NCI-H226 (cell line): Measurements from ENCODE around the gene TMEM209.
"Not testable (repeated sequence)": the region's sequence is repeated elsewhere in the genome, so short reads cannot be mapped to it uniquely, and the experiment has no call there.

Source experiments
- DNase-seq: peaks from one replicate; pipeline ENCODE4 v3.0.0-alpha.2; 2015

Gene TMEM209

GRCh38 chr7:130157700-130158099 lies 47.5 kb downstream of the TMEM209 start:
- no peak for DNase-seq

DNA sequence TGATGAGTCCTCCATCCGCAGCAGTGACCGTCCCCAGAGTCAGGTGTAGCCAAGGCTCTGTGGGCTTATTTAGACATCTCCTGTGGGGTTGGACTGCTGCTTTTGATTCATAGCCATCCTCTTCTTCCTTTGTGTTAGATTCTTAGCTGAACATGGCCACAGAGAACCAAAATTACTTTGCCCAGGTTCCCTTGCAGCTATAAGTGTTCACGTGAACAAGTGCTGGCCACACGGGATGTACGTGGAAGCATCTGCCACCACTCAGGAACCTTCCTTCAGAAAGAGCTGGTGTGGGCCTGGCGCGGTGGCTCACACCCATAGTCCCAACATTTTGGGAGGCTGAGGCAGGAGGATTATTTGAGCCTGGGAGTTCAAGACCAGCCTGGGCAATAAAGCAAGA lies 49.1 kb downstream of the TMEM209 start:
- no peak for DNase-seq

DNA sequence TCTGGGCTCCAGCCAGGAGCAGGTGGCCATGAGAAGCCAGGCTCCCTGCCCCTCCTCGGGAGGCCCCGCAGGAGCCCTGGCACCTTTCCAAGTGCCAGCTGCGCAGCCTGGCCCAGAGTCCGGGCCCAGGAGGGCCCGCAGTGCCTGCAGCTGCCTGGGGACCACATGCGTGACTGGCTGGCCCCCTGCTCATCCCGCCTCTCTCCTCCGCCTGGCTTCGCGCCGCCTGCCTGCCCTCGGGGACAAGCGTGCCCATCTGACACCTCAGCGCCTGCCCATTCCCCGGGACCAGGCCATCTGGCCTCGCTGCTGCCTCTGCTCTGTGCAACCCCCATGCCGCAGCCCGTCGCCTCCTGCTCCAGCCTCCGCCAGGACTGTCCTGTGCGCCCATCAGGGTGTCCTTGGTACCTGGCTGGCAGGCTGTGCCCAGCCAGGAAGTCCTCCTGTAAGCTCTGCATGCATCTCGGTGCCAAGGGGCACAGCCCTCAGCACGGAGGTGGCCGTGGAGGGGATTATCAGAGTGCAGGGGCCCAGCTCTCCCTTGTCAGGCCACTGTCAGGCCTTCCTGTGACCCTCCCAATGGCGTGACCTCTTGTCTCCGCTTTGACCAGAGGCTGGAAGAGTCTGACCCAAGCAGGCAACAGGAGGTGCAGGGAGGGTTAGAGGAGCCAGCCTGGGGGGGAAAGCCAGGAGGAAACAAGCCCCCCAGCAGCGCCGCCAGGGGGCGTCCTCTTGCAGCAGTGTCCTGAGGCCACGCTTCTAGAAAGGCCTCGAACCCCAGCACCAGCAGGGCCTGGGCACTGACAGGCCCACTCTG lies 50.5 kb downstream of the TMEM209 start:
- DNase-seq: no peak

- no peak for DNase-seq
These were observed 51.1 kb downstream of the TMEM209 start for GRCh38 chr7:130154131-130154500.

DNA sequence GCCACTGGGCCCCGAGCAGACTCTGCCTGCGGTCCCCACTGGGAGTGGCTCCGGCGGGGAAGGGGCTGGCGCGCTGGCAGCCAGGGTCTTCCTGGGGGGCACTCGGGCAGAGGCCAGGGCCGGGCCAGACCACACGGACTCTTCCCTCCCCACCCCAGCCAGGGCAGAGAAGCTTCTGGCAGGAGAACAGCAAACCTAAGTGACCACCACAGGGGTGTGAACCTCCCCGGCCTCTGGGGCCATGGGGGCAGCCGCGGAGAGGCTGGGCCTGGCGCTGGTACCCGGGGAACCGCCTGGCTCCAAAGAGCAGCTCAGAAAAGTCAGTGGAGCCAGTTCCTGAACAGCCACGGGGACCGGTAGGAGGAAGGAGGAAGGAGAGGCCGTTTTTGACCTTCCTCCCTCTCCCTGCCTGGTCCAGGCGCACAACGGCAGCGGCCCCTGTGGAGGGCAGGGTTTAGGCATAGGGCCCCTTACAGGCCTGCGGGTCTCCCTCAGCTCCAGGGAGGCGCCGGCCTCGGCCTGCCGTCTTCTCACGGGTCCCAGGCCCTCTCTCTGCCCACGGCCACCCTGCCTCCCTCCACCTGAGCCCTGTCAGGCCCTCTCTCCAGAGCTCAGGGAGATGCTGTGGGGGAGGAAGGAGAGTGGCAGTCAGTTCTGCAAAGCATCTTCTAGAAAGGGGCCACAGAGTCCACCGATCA lies 51.8 kb downstream of the TMEM209 start:
- no peak for DNase-seq

GRCh38 chr7:130152493-130153210 lies 52.6 kb downstream of the TMEM209 start:
- no peak for DNase-seq

- DNase-seq: no peak
These were observed 53.4 kb downstream of the TMEM209 start for GRCh38 chr7:130151591-130152492.

- no peak for DNase-seq
These were observed 54.6 kb downstream of the TMEM209 start for GRCh38 chr7:130150587-130150986.

DNA sequence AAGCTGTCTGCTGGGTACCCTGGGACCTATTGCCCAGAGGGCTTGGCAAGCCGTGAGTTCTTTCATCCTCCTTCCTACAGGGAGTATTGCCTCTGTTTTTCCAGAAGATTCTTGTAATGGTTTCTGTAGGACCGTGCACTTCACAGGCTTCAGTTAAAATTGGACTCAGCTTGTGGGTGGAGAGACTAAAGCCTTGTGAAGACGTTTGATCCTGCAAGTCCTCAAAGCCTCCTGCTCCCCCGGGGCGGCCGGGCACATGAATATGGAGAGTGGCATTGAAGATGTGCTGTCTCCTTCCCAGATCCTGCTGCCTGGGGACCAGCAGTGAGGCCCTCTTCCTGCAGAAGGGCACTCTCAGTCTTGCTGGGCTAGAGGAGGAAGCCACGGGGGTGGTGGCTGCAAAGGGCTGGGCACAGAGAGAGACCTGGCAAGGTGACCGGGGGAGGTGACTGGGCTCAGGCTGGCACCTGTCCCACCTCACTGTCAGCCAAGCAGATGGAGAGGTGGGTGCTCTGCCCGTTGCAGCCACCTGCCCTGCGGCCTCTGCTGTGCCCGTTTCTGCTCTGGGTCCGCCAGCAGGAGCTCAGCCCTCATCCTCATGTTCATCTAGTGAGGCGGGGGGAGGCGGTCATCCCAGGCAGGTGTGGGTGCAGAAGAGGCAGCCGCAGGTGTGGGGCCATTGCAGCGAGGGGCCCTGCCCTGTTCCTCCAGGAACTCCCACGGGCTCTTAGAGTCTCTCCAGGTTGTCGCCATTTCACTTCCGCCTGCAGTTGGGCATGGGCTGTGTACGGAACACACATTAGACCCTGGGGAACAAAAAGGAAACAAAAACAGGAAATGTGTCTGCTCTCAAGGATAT lies 55.7 kb downstream of the TMEM209 start:
- DNase-seq: no peak

DNA sequence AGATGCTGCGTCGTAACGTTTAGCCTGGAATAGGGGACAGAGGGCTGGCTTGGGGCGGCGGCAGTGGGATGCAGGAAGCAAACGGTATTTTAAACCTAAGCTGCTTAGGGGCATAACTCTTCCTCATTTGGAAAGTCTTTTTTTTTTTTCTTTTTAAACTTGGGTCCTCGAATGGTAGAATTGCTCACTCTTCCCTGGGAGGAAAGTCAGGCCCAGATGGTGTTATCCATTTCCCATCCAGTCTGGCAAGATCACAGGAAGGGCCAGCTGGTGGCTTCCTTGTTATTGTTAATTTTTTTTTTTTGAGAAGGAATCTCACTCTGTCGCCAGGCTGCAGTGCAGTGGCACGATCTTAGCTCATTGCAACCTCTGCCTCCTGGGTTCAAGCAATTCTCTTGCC lies 56.6 kb downstream of the TMEM209 start:
- DNase-seq: no peak

- no peak for DNase-seq
These were observed 57.4 kb downstream of the TMEM209 start for GRCh38 chr7:130147710-130148325.

GRCh38 chr7:130146693-130147405 lies 58.4 kb downstream of the TMEM209 start:
- no peak for DNase-seq

DNA sequence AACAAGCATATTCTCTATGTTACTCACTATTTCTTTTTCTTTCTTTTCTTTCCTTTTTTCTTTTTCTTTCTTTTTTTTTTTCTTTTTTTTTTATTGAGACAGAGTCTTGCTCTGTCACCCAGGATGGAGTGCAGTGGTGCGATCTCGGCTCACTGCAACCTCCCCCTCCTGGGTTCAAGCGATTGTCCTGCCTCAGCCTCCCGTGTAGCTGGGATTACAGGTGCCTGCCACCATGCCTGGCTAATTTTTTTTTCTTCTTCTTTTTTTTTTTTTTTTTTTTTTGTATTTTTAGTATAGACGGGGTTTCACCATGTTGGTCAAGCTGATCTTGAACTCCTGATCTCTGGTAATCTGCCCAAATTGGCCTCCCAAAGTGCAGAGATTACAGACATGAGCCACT lies 59.1 kb downstream of the TMEM209 start:
- not testable (repeated sequence) for DNase-seq

- DNase-seq: no peak
These were observed 59.6 kb downstream of the TMEM209 start for GRCh38 chr7:130145424-130146100.

GRCh38 chr7:130144312-130145171 lies 60.7 kb downstream of the TMEM209 start:
- peak; percentile 55 for DNase-seq

DNA sequence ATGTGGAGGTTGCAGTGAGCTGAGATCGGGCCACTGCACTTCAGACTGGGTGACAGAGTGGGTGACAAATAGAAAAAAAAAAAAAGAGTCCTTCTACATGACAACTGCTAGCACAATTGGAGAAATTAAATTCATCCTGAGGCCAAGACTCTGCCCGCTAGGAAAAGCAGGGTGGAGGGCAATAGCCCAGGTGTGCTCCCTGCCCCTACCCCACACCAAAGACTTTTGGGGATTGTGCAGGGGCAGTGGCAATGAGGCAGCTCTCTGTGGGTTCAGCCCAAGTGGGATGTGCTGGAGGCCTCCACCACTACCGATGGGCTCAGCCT lies 61.3 kb downstream of the TMEM209 start:
- DNase-seq: no peak

DNA sequence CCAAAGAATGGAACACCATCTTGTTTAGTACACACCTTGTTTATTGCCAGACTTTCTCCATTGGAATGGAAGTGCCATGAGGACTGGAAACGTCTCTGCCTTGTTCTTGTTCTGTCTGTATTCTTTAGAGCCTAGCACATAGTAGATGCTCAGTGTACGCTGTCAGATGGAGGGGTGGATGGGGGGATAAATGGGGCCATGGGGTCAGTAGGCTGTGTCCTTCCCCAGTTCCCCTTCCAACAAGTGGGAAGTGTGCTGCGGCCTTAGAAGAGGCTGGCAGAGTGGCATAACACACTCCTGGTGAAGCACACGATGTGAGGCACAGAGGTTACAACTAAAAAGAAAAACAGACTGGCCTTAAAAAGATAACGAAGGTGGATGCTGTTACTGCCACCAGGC lies 61.9 kb downstream of the TMEM209 start:
- no peak for DNase-seq

GRCh38 chr7:130142654-130143333 lies 62.4 kb downstream of the TMEM209 start:
- no peak for DNase-seq
